ENCODE results near the gene UCMA.

DNA sequence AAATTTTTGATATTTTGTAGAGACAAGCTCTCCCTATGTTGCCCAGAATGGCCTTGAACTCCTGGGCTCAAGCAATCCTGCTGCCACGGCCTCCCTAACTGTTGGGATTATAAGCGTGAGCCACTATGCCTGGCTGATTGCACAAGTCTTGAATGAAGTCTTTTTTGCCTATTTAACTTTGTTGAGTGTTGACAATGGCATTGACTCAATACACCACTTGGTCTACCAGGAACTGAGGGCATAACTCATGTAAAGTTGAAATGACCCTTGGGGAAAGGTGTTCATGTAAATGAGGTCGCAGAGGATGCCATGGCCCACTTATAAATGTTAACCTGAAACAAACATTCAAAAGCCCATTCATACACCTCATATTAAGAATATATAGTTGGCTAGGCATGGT lies 7.4 kb upstream of the UCMA start:
- TF ChIP-seq, protein P1, sequence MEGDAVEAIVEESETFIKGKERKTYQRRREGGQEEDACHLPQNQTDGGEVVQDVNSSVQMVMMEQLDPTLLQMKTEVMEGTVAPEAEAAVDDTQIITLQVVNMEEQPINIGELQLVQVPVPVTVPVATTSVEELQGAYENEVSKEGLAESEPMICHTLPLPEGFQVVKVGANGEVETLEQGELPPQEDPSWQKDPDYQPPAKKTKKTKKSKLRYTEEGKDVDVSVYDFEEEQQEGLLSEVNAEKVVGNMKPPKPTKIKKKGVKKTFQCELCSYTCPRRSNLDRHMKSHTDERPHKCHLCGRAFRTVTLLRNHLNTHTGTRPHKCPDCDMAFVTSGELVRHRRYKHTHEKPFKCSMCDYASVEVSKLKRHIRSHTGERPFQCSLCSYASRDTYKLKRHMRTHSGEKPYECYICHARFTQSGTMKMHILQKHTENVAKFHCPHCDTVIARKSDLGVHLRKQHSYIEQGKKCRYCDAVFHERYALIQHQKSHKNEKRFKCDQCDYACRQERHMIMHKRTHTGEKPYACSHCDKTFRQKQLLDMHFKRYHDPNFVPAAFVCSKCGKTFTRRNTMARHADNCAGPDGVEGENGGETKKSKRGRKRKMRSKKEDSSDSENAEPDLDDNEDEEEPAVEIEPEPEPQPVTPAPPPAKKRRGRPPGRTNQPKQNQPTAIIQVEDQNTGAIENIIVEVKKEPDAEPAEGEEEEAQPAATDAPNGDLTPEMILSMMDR (IDR thresholded peaks at IDR 0.05): no peak
- no peak for TF ChIP-seq POLR2A (IDR thresholded peaks at IDR 0.05)
